ENCODE data around the gene CDR2. TPM values are rescaled to one million over a fixed set of nuclear protein-coding genes. Genes with fewer than 3 reads are reported as not detected.

Gene CDR2
- total and polyA plus RNA-seq, 2 of the 13 experiments (the other 11 are each of a cell fraction or from before 2014, with no cell fraction given) = 59.0 to 78.9 TPM

GRCh38 chr16:22373662-22374310, 633 bp downstream of the CDR2 start (continued):
- TF ChIP-seq ZFX (CRISPR knock-in tag; IDR thresholded peaks at IDR 0.05; ENCODE audit: low read depth) (peak; percentile 86), MEF2D (CRISPR knock-in tag; IDR thresholded peaks at IDR 0.05) (no peak; the same call in 1 of the 2 replicates), GLI4 (CRISPR knock-in tag; IDR thresholded peaks at IDR 0.05; ENCODE audit: borderline replicate concordance) (0 out of 2 replicates have a peak, but pooled peaks have one; percentile 76), CREB1 (IDR thresholded peaks at IDR 0.05) (no peak), CREB1 (CRISPR knock-in tag; IDR thresholded peaks at IDR 0.05) (no peak), ZNF362 (CRISPR knock-in tag; IDR thresholded peaks at IDR 0.05; ENCODE audit: borderline replicate concordance) (no peak), ARHGAP35 (CRISPR knock-in tag; IDR thresholded peaks at IDR 0.05; ENCODE audit: borderline replicate concordance) (no peak), PCBP2 (optimal IDR thresholded peaks at IDR 0.05; ENCODE audit: low read depth, low read length, poor library complexity, severe bottlenecking) (no peak), GPN1 (CRISPR knock-in tag; IDR thresholded peaks at IDR 0.05; ENCODE audit: borderline replicate concordance) (no peak), POLR2A (IDR thresholded peaks at IDR 0.05; ENCODE audit: insufficient read depth in 1 of 2, low read depth in 2 of 2, low read length in 2 of 2) (no peak), SIX4 (CRISPR knock-in tag; IDR thresholded peaks at IDR 0.05) (no peak), ZNF20 (CRISPR knock-in tag; IDR thresholded peaks at IDR 0.05) (no peak), RARA (CRISPR knock-in tag; IDR thresholded peaks at IDR 0.05) (peak; percentile 9; the same call in 1 of the 2 replicates), CHD4 (IDR thresholded peaks at IDR 0.05; ENCODE audit: borderline replicate concordance, low read length) (no peak), NFATC3 (CRISPR knock-in tag; IDR thresholded peaks at IDR 0.05) (no peak), NCOA1 (CRISPR knock-in tag; IDR thresholded peaks at IDR 0.05) (0 out of 2 replicates have a peak, but pooled peaks have one; percentile 21), KAT7 (CRISPR knock-in tag; IDR thresholded peaks at IDR 0.05; ENCODE audit: borderline replicate concordance) (no peak), SNAPC2 (CRISPR knock-in tag; IDR thresholded peaks at IDR 0.05) (no peak; the same call in 1 of the 2 replicates), RAD21 (CRISPR knock-in tag; IDR thresholded peaks at IDR 0.05) (peak; percentile 20; the same call in 1 of the 2 replicates), NFKB2 (CRISPR knock-in tag; IDR thresholded peaks at IDR 0.05; ENCODE audit: borderline replicate concordance) (peak; percentile 95), SNAI1 (CRISPR knock-in tag; IDR thresholded peaks at IDR 0.05; ENCODE audit: borderline replicate concordance) (0 out of 2 replicates have a peak, but pooled peaks have one; percentile 55)
- TF ChIP-seq, protein P1, sequence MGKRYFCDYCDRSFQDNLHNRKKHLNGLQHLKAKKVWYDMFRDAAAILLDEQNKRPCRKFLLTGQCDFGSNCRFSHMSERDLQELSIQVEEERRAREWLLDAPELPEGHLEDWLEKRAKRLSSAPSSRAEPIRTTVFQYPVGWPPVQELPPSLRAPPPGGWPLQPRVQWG (CRISPR knock-in tag; IDR thresholded peaks at IDR 0.05; ENCODE audit: borderline replicate concordance, low read depth) = no peak
- TF ChIP-seq, protein P2, sequence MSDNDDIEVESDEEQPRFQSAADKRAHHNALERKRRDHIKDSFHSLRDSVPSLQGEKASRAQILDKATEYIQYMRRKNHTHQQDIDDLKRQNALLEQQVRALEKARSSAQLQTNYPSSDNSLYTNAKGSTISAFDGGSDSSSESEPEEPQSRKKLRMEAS (IDR thresholded peaks at IDR 0.05) = peak; percentile 75
- TF ChIP-seq, protein P3, sequence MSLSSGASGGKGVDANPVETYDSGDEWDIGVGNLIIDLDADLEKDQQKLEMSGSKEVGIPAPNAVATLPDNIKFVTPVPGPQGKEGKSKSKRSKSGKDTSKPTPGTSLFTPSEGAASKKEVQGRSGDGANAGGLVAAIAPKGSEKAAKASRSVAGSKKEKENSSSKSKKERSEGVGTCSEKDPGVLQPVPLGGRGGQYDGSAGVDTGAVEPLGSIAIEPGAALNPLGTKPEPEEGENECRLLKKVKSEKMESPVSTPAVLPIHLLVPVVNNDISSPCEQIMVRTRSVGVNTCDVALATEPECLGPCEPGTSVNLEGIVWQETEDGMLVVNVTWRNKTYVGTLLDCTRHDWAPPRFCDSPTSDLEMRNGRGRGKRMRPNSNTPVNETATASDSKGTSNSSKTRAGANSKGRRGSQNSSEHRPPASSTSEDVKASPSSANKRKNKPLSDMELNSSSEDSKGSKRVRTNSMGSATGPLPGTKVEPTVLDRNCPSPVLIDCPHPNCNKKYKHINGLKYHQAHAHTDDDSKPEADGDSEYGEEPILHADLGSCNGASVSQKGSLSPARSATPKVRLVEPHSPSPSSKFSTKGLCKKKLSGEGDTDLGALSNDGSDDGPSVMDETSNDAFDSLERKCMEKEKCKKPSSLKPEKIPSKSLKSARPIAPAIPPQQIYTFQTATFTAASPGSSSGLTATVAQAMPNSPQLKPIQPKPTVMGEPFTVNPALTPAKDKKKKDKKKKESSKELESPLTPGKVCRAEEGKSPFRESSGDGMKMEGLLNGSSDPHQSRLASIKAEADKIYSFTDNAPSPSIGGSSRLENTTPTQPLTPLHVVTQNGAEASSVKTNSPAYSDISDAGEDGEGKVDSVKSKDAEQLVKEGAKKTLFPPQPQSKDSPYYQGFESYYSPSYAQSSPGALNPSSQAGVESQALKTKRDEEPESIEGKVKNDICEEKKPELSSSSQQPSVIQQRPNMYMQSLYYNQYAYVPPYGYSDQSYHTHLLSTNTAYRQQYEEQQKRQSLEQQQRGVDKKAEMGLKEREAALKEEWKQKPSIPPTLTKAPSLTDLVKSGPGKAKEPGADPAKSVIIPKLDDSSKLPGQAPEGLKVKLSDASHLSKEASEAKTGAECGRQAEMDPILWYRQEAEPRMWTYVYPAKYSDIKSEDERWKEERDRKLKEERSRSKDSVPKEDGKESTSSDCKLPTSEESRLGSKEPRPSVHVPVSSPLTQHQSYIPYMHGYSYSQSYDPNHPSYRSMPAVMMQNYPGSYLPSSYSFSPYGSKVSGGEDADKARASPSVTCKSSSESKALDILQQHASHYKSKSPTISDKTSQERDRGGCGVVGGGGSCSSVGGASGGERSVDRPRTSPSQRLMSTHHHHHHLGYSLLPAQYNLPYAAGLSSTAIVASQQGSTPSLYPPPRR (CRISPR knock-in tag; IDR thresholded peaks at IDR 0.05; ENCODE audit: borderline replicate concordance) = peak; percentile 23; the same call in 1 of the 2 replicates

Data from HepG2 (cell line).